H9 (cell line): ENCODE measurements around the gene ABCC3. TPM values are rescaled to one million over a fixed set of nuclear protein-coding genes. Genes with fewer than 3 reads are reported as not detected.

Experiments used
- DNase-seq: peaks from one replicate; pipeline ENCODE4 v3.0.0-alpha.2; 2017
- H2AFZ ChIP-seq: one replicate; pipeline ENCODE4 v1.6.1; 2013; ENCODE audit warnings: mild to moderate bottlenecking, low read length, control low read depth, moderate library complexity
- H2AK5ac ChIP-seq: 2 replicates; pipeline ENCODE4 v1.6.1; 2013; ENCODE audit warnings: low read length, control low read depth, mixed read lengths; ENCODE audit not compliant: insufficient read length
- H2BK120ac ChIP-seq: one replicate; pipeline ENCODE4 v1.6.1; 2013; ENCODE audit warnings: low read depth, mild to moderate bottlenecking, low read length, control low read depth, inconsistent platforms; ENCODE audit not compliant: poor library complexity, severe bottlenecking
- H2BK12ac ChIP-seq: 2 replicates; pipeline ENCODE4 v1.6.1; 2013; ENCODE audit warnings: low read length, control low read depth, mixed read lengths, low read depth; ENCODE audit not compliant: insufficient read length
- H2BK15ac ChIP-seq: 2 replicates; pipeline ENCODE4 v1.6.1; 2013; ENCODE audit warnings: low read depth, low read length, control low read depth
- H2BK20ac ChIP-seq: one replicate; pipeline ENCODE4 v1.6.1; 2013; ENCODE audit warnings: low read depth, mild to moderate bottlenecking, low read length, control low read depth, inconsistent platforms; ENCODE audit not compliant: poor library complexity, severe bottlenecking
- H2BK5ac ChIP-seq: 2 replicates; pipeline ENCODE4 v1.6.1; 2013; ENCODE audit warnings: low read length, control low read depth, mixed read lengths; ENCODE audit not compliant: insufficient read length
- H3K14ac ChIP-seq: 2 replicates; pipeline ENCODE4 v1.6.1; 2013; ENCODE audit warnings: low read length, control low read depth; ENCODE audit not compliant: insufficient read depth
- H3K18ac ChIP-seq: 2 replicates; pipeline ENCODE4 v1.6.1; 2013; ENCODE audit warnings: low read depth, mild to moderate bottlenecking, mixed read lengths, low read length, control low read depth; ENCODE audit not compliant: insufficient read length
- H3K23ac ChIP-seq: 2 replicates; pipeline ENCODE4 v1.6.1; 2013; ENCODE audit warnings: low read length, control low read depth, mixed read lengths, low read depth; ENCODE audit not compliant: insufficient read length
- H3K23me2 ChIP-seq: 2 replicates; pipeline ENCODE4 v1.6.1; 2013; ENCODE audit warnings: low read depth, mild to moderate bottlenecking, mixed read lengths, low read length, control low read depth; ENCODE audit not compliant: insufficient read length, poor library complexity, severe bottlenecking
- H3K27ac ChIP-seq: 2 replicates; pipeline ENCODE4 v1.5.1; 2013; ENCODE audit warnings: low read length, control low read depth, mixed read lengths, low read depth; ENCODE audit not compliant: insufficient read length
- H3K27me3 ChIP-seq: 2 replicates; pipeline ENCODE4 v1.6.1; 2013; ENCODE audit warnings: low read length, control low read depth, inconsistent platforms; ENCODE audit not compliant: insufficient read depth
- H3K4ac ChIP-seq: 2 replicates; pipeline ENCODE4 v1.6.1; 2013; ENCODE audit warnings: low read depth, mild to moderate bottlenecking, control low read depth, inconsistent platforms, low read length, moderate library complexity
- H3K4me1 ChIP-seq: 2 replicates; pipeline ENCODE4 v1.6.1; 2013; ENCODE audit warnings: low read length, control low read depth, inconsistent platforms; ENCODE audit not compliant: insufficient read depth
- H3K4me2 ChIP-seq: 2 replicates; pipeline ENCODE4 v1.6.1; 2013; ENCODE audit warnings: low read length, control low read depth, mixed read lengths; ENCODE audit not compliant: insufficient read length, insufficient read depth
- H3K56ac ChIP-seq: 2 replicates; pipeline ENCODE4 v1.6.1; 2013; ENCODE audit warnings: low read depth, mild to moderate bottlenecking, mixed read lengths, low read length, control low read depth; ENCODE audit not compliant: insufficient read length
- H3K79me1 ChIP-seq: 2 replicates; pipeline ENCODE4 v1.6.1; 2013; ENCODE audit warnings: low read depth, mild to moderate bottlenecking, moderate library complexity, low read length, control low read depth, inconsistent platforms; ENCODE audit not compliant: insufficient read depth, poor library complexity, severe bottlenecking
- H3K79me2 ChIP-seq: 2 replicates; pipeline ENCODE4 v1.6.1; 2013; ENCODE audit warnings: low read length, control low read depth, inconsistent platforms; ENCODE audit not compliant: insufficient read depth
- H3K9ac ChIP-seq: 2 replicates; pipeline ENCODE4 v1.6.1; 2013; ENCODE audit warnings: low read length, control low read depth, mixed read lengths; ENCODE audit not compliant: insufficient read length; ENCODE audit errors: extremely low read depth
- H3K9me3 ChIP-seq: one replicate; pipeline ENCODE4 v1.6.1; 2013; ENCODE audit warnings: low read depth, low read length, inconsistent platforms; ENCODE audit not compliant: control insufficient read depth
- H3T11ph ChIP-seq: one replicate; pipeline ENCODE4 v1.6.1; 2013; ENCODE audit warnings: mild to moderate bottlenecking, low read length, control low read depth, inconsistent platforms
- H4K20me1 ChIP-seq: one replicate; pipeline ENCODE4 v1.6.1; 2013; ENCODE audit not compliant: control insufficient read depth, insufficient read length, insufficient read depth
- H4K5ac ChIP-seq: 2 replicates; pipeline ENCODE4 v1.6.1; 2013; ENCODE audit warnings: low read depth, mild to moderate bottlenecking, mixed read lengths, low read length, control low read depth; ENCODE audit not compliant: insufficient read length
- H4K8ac ChIP-seq: replicated peaks from 2 replicates; pipeline ENCODE4 v1.6.1; 2013; ENCODE audit warnings: low read length, control low read depth, mixed read lengths, low read depth; ENCODE audit not compliant: insufficient read length
- H4K91ac ChIP-seq: 2 replicates; pipeline ENCODE4 v1.6.1; 2013; ENCODE audit warnings: low read depth, mild to moderate bottlenecking, moderate library complexity, mixed read lengths, low read length, control low read depth; ENCODE audit not compliant: insufficient read length
- H3K27ac Mint-ChIP-seq, 3 experiments: 2 replicates in 2 of 3; 3 replicates in 1 of 3; pipeline ENCODE4 v1.8.0; 2020 to 2021; ENCODE audit warnings: mixed read lengths in 3 of 3, mild to moderate bottlenecking in 1 of 3, moderate library complexity in 1 of 3
- H3K27me3 Mint-ChIP-seq: 2 replicates; pipeline ENCODE4 v1.8.0; 2021; ENCODE audit warnings: low read depth, mild to moderate bottlenecking, moderate library complexity, mixed read lengths
- H3K36me3 Mint-ChIP-seq, 3 experiments: 2 replicates in 2 of 3; 3 replicates in 1 of 3; pipeline ENCODE4 v1.8.0; 2020 to 2021; ENCODE audit warnings: low read depth in 3 of 3, mixed read lengths in 3 of 3; ENCODE audit not compliant: insufficient read depth in 1 of 3
- H3K4me1 Mint-ChIP-seq, 2 experiments: 2 replicates each; pipeline ENCODE4 v1.8.0; 2020; ENCODE audit warnings: mixed read lengths in 2 of 2
- H3K4me3 Mint-ChIP-seq, 2 experiments: 2 replicates in 1 of 2; 3 replicates in 1 of 2; pipeline ENCODE4 v1.8.0; 2020 to 2021; ENCODE audit warnings: mild to moderate bottlenecking in 2 of 2, mixed read lengths in 2 of 2, moderate library complexity in 1 of 2
- H3K9me3 Mint-ChIP-seq, 2 experiments: 2 replicates in 1 of 2; 3 replicates in 1 of 2; pipeline ENCODE4 v1.8.0; 2020; ENCODE audit warnings: mild to moderate bottlenecking in 2 of 2, mixed read lengths in 2 of 2, moderate library complexity in 1 of 2
- WGBS: extraction: QIAGEN DNeasy Blood & Tissue Kit; methylation state at CpG from one replicate; pipeline ENCODE4 v1.1.7; 2013; ENCODE audit warnings: missing lambda C conversion rate, low lambda C conversion rate, mixed read lengths; ENCODE audit not compliant: insufficient read length; ENCODE audit errors: extremely low coverage; 5-methylcytosine and 5-hydroxymethylcytosine counted together
- total RNA-seq: library from RNA; stranded (reverse); gene quantifications from 2 replicates; pipeline ENCODE4 v1.2.1, GENCODE V29; 2021
- TF ChIP-seq, protein P1 (sequence below): fragments of 200-600 bp; sonication (generic); conservative IDR thresholded peaks from 3 replicates; pipeline ENCODE4 v1.8.0; 2021; ENCODE audit warnings: antibody characterized with exemption, mild to moderate bottlenecking

ABCC3 gene
- total RNA-seq, 1 experiment from 2014 or later = 0.31 TPM

DNA sequence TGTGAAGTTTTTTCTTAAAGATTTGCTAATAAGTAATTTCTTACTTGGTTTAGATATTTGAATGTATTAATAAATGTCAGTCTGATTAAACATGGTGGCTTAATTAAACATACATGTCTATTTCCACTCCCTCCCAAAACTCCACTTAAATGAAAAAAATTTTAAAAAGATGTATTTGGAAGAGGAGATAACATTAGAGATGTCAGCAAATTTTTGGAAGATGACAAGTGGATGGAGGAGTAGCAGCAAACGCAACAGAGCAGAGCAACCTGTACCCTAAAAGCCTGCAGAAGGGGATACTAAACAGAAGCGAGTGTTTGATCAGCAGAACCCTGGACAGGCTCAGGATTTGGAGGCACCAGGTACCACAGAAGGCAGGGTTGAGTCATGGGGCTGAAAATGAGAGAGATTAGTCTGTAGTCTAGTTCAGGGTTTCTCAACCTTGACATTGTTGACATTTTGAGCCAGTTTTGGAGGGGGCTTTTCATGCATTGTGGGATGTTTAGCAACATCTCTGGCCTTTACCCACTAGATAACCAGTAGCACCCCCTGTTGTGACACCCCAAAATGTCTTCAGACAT, 102.5 kb downstream of the ABCC3 start:
- H2AK5ac ChIP-seq = no peak overlapping the region
- H2BK20ac ChIP-seq = no peak overlapping the region
- peaks cover 8% of the 10 kb centered on the region for H3K79me1 ChIP-seq
- no peak overlapping the region for H2BK5ac ChIP-seq
- H4K91ac ChIP-seq = no peak overlapping the region
- no peak overlapping the region for H4K8ac ChIP-seq
- H3K4ac ChIP-seq = no peak overlapping the region
- no peaks in the 10 kb centered on the region for H3K27me3 ChIP-seq
- H3T11ph ChIP-seq = no peak overlapping the region
- Mint-ChIP-seq H3K4me3 (no peak overlapping the region), H3K9me3 (no peaks in the 10 kb centered on the region), H3K27ac (no peak overlapping the region), H3K36me3 (peaks cover 24 to 63% (median 53%) of the 10 kb centered on the region in 3 experiments; a peak in 6 of 7 replicates), H3K4me1 (peaks cover 0 to 7% of the 10 kb centered on the region in 2 experiments; a peak in 2 of 4 replicates), H3K27me3 (no peaks in the 10 kb centered on the region)
- no peak overlapping the region for H3K23ac ChIP-seq
- H2BK120ac ChIP-seq = no peak overlapping the region
- H3K79me2 ChIP-seq = peaks cover 31% of the 10 kb centered on the region; the same call in 1 of the 2 replicates
- no peak overlapping the region for H3K27ac ChIP-seq
- WGBS = no CpG with 5 or more reads among the region's 2 CpGs
- no peaks in the 10 kb centered on the region for H3K23me2 ChIP-seq
- no peak overlapping the region for H2BK12ac ChIP-seq
- DNase-seq = no peak
- no peak overlapping the region for H3K14ac ChIP-seq
- TF ChIP-seq, protein P1, sequence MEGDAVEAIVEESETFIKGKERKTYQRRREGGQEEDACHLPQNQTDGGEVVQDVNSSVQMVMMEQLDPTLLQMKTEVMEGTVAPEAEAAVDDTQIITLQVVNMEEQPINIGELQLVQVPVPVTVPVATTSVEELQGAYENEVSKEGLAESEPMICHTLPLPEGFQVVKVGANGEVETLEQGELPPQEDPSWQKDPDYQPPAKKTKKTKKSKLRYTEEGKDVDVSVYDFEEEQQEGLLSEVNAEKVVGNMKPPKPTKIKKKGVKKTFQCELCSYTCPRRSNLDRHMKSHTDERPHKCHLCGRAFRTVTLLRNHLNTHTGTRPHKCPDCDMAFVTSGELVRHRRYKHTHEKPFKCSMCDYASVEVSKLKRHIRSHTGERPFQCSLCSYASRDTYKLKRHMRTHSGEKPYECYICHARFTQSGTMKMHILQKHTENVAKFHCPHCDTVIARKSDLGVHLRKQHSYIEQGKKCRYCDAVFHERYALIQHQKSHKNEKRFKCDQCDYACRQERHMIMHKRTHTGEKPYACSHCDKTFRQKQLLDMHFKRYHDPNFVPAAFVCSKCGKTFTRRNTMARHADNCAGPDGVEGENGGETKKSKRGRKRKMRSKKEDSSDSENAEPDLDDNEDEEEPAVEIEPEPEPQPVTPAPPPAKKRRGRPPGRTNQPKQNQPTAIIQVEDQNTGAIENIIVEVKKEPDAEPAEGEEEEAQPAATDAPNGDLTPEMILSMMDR = no peak
- H2BK15ac ChIP-seq = no peak overlapping the region
- H3K56ac ChIP-seq = no peak overlapping the region
- H3K4me1 ChIP-seq = no peaks in the 10 kb centered on the region
- no peak overlapping the region for H3K4me2 ChIP-seq
- H3K9me3 ChIP-seq = no peaks in the 10 kb centered on the region
- no peak overlapping the region for H3K9ac ChIP-seq
- H4K5ac ChIP-seq = no peak overlapping the region
- no peak overlapping the region for H3K18ac ChIP-seq
- H4K20me1 ChIP-seq = no peaks in the 10 kb centered on the region
- H2AFZ ChIP-seq = no peak overlapping the region
